HUES64 (cell line): ENCODE data around the gene ANKEF1.
"Not testable (repeated sequence)": the region's sequence is repeated elsewhere in the genome, so short reads cannot be mapped to it uniquely, and the experiment has no call there.

ENCODE experiments used
- H3K27ac ChIP-seq: 2 replicates; pipeline ENCODE4 v1.7.0; 2013; ENCODE audit warnings: low read depth, low read length, inconsistent platforms
- H3K27me3 ChIP-seq: 2 replicates; pipeline ENCODE4 v1.6.1; 2013; ENCODE audit warnings: mild to moderate bottlenecking, low read length; ENCODE audit not compliant: insufficient read depth
- H3K36me3 ChIP-seq: 2 replicates; pipeline ENCODE4 v1.6.1; 2013; ENCODE audit warnings: mild to moderate bottlenecking, low read length; ENCODE audit not compliant: insufficient read depth
- H3K4me1 ChIP-seq: 2 replicates; pipeline ENCODE4 v1.6.1; 2013; ENCODE audit warnings: mild to moderate bottlenecking, low read length, moderate library complexity; ENCODE audit not compliant: insufficient read depth
- H3K4me3 ChIP-seq: 2 replicates; pipeline ENCODE4 v1.5.1; 2013; ENCODE audit warnings: mild to moderate bottlenecking, low read length, moderate library complexity
- H3K9ac ChIP-seq: 2 replicates; pipeline ENCODE4 v1.6.1; 2013; ENCODE audit warnings: mild to moderate bottlenecking, low read depth, low read length
- H3K9me3 ChIP-seq: 2 replicates; pipeline ENCODE4 v1.6.1; 2013; ENCODE audit warnings: low read depth, low read length; ENCODE audit not compliant: insufficient read depth
- WGBS: fragments of 150-250, 120-280 bp; methylation state at CpG from one replicate; pipeline ENCODE4 v1.1.7; 2013; ENCODE audit warnings: missing lambda C conversion rate; 5-methylcytosine and 5-hydroxymethylcytosine counted together

The ANKEF1 gene

DNA sequence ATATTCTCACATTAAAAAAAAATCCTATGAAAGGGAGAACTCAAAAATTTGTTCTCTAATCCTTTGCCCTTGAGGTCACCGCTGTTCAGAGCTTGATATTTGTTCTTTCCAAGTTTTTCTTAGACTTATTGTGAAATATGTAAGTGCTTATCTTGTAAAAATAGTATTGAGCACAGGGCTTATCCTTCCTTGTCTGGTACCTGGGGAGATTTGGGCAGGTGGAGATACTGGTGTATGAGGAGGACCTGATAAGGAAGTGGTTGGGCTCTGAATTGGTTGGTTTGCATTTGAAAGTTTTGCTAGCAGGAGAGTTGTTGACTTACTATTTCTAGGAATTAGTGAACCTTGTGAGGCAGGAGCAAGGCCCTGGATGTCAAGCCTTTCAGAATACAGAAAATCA is 28.9 kb upstream of the ANKEF1 start:
- Histone ChIP-seq H3K27me3 (no peaks in the 10 kb centered on the region), H3K27ac (no peak overlapping the region), H3K4me1 (peaks cover 21% of the 10 kb centered on the region), H3K4me3 (no peak overlapping the region), H3K9me3 (no peaks in the 10 kb centered on the region), H3K9ac (no peak overlapping the region), H3K36me3 (no peaks in the 10 kb centered on the region)
- 94% methylated on average over 1 of the region's 1 CpG for WGBS

DNA sequence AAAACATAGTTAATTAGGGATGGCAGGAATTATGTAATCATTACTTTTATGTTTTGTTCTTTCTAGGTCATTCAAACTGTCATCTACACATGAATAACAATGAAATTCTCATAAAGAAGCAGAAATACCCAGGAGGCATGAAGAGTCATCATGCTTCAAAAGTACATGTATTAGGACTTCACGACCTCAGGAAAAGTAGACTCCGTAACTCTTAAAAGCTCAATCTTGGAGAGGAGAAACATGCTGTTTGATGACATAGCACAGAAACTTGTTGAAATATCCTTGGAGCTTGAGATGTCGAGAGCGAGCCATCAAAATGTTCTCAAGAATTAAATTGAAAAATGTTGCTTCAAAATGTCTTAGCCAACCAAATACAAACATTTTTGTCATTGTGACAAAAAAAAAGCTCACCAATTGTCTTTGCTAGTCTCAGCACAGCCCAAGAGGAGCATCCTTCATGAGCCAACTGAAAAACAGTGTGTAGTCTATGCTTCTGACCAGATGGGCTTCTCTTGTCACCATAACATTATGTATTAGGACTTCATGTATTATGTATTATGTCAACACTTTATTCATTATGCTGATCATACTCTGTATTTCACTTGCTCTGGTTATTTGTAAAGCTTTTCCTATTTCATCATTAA is 28.2 kb upstream of the ANKEF1 start:
- Histone ChIP-seq H3K27me3 (no peaks in the 10 kb centered on the region), H3K4me3 (no peak overlapping the region), H3K27ac (no peak overlapping the region), H3K9ac (no peak overlapping the region), H3K4me1 (peaks cover 21% of the 10 kb centered on the region), H3K9me3 (no peaks in the 10 kb centered on the region), H3K36me3 (no peaks in the 10 kb centered on the region)
- 92% methylated on average over 4 of the region's 4 CpGs for WGBS

DNA sequence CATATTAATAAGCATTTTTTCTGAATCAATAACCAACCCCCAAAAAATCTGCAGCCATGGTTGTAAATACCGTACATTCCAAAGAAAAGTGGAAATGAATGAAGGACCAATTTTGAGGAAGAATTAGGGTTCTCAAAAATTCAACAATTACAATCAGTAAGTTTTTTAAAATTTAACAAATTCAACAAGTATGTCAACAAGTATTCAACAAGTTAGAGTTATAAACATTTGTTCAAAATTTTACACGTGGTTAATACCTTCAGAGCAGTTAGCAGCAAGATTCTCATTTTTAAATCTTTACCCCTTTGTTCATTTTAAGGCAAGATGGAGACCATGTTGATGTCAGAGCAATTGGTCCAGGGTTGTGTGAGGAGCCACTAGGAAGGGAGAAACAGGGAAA is 27.6 kb upstream of the ANKEF1 start:
- Histone ChIP-seq H3K27ac (no peak overlapping the region), H3K36me3 (no peaks in the 10 kb centered on the region), H3K9me3 (no peaks in the 10 kb centered on the region), H3K4me3 (no peak overlapping the region), H3K9ac (no peak overlapping the region), H3K27me3 (no peaks in the 10 kb centered on the region), H3K4me1 (peaks cover 21% of the 10 kb centered on the region)
- 80% methylated on average over 1 of the region's 2 CpGs for WGBS

GRCh38 chr20:10007747-10008146 is 27.0 kb upstream of the ANKEF1 start:
- no peak overlapping the region for H3K9ac ChIP-seq
- WGBS: 94% methylated on average over 5 of the region's 5 CpGs
- H3K27ac ChIP-seq: no peak overlapping the region
- no peaks in the 10 kb centered on the region for H3K9me3 ChIP-seq
- peaks cover 21% of the 10 kb centered on the region for H3K4me1 ChIP-seq
- H3K4me3 ChIP-seq: no peak overlapping the region
- no peaks in the 10 kb centered on the region for H3K36me3 ChIP-seq
- no peaks in the 10 kb centered on the region for H3K27me3 ChIP-seq

DNA sequence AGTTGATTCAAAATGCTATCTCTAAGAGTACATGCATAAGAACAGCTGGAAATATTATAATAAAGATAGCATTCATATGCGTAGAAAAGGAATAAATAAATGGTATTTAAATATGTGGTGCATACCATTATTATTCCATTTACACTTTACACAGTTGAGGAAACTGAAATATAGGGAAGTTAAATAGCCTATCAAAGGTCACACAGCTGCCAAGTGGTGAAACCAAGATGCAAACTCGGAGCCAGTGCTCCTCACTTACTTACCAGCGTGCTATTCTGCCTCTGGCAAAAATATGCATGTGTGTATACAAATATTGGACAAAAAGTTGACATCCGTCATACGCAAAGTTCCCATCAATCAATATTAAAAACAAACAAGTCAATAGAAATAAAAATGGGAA is 22.3 kb upstream of the ANKEF1 start:
- no peaks in the 10 kb centered on the region for H3K4me1 ChIP-seq
- no peak overlapping the region for H3K4me3 ChIP-seq
- H3K27me3 ChIP-seq: no peaks in the 10 kb centered on the region
- H3K9me3 ChIP-seq: no peaks in the 10 kb centered on the region
- H3K27ac ChIP-seq: no peak overlapping the region
- H3K9ac ChIP-seq: no peak overlapping the region
- no peaks in the 10 kb centered on the region for H3K36me3 ChIP-seq
- WGBS: 97% methylated on average over 2 of the region's 5 CpGs

DNA sequence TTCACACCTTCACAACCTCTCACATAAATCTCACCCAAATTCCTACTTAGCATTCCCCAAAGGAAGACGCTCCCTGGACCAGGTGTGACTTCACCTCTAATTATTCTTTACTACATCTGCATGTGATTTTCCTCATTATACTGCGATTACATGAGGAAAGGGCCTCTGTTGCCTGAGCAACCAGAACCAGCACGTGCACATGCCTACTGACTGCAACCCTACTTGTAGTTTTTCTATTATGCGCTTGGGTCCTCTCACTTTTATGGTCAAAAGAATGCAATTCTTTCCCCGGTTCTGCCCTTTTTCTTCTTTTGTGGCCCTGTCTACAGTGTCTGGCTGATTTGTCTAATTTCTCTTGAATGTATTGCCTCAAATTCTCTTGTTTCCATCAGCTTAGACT is 20.4 kb upstream of the ANKEF1 start:
- 88% methylated on average over 5 of the region's 5 CpGs for WGBS
- Histone ChIP-seq H3K27me3 (no peaks in the 10 kb centered on the region), H3K27ac (no peak overlapping the region), H3K36me3 (no peaks in the 10 kb centered on the region), H3K9me3 (no peaks in the 10 kb centered on the region), H3K9ac (no peak overlapping the region), H3K4me3 (no peak overlapping the region), H3K4me1 (no peaks in the 10 kb centered on the region)

- no peaks in the 10 kb centered on the region for H3K9me3 ChIP-seq
- no peaks in the 10 kb centered on the region for H3K4me1 ChIP-seq
- 47% methylated on average over 2 of the region's 2 CpGs for WGBS
- no peak overlapping the region for H3K27ac ChIP-seq
- no peak overlapping the region for H3K4me3 ChIP-seq
- H3K9ac ChIP-seq: no peak overlapping the region
- H3K27me3 ChIP-seq: no peaks in the 10 kb centered on the region
- H3K36me3 ChIP-seq: no peaks in the 10 kb centered on the region
Measured at GRCh38 chr20:10020937-10021336, 13.8 kb upstream of the ANKEF1 start.

GRCh38 chr20:10022625-10023024 is 12.2 kb upstream of the ANKEF1 start:
- no peak overlapping the region for H3K27ac ChIP-seq
- H3K9ac ChIP-seq: no peak overlapping the region
- H3K27me3 ChIP-seq: no peaks in the 10 kb centered on the region
- no peaks in the 10 kb centered on the region for H3K4me1 ChIP-seq
- WGBS: 86% methylated on average over 2 of the region's 2 CpGs
- no peaks in the 10 kb centered on the region for H3K36me3 ChIP-seq
- H3K9me3 ChIP-seq: no peaks in the 10 kb centered on the region
- H3K4me3 ChIP-seq: no peak overlapping the region

- H3K27me3 ChIP-seq: no peaks in the 10 kb centered on the region
- H3K9me3 ChIP-seq: no peaks in the 10 kb centered on the region
- H3K27ac ChIP-seq: no peak overlapping the region
- WGBS: 93% methylated on average over 2 of the region's 2 CpGs
- no peaks in the 10 kb centered on the region for H3K4me1 ChIP-seq
- H3K36me3 ChIP-seq: no peaks in the 10 kb centered on the region
- H3K9ac ChIP-seq: no peak overlapping the region
- no peak overlapping the region for H3K4me3 ChIP-seq
Measured at GRCh38 chr20:10023911-10024310, 10.9 kb upstream of the ANKEF1 start.

DNA sequence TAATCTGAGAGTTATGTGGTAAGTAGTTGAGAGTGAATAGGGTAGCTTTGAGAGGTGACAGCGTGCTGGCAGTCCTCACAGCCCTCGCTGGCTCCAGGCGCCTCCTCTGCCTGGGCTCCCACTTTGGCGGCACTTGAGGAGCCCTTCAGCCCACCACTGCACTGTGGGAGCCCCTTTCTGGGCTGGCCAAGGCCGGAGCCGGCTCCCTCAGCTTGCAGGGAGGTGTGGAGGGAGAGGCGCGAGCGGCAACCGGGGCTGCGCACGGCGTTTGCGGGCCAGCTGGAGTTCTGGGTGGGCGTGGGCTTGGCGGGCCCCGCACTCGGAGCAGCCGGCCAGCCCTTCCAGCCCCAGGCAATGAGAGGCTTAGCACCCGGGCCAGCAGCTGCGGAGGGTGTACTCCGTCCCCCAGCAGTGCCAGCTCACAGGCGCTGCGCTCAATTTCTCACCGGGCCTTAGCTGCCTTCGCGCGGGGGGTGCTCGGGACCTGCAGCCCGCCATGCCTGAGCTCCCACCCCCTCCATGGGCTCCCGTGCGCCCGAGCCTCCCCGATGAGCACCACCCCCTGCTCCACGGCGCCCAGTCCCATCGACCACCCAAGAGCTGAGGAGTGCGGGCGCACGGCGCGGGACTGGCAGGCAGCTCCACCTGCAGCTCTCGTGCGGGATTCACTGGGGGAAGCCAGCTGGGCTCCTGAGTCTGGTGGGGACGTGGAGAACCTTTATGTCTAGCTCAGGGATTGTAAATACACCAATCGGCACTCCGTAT is 3.2 kb upstream of the ANKEF1 start:
- H3K27ac ChIP-seq, H3K4me1 ChIP-seq, H3K4me3 ChIP-seq, H3K36me3 ChIP-seq, H3K27me3 ChIP-seq, H3K9me3 ChIP-seq, H3K9ac ChIP-seq: not testable (repeated sequence)
- WGBS: 90% methylated on average over 47 of the region's 47 CpGs

- not testable (repeated sequence) for H3K27ac ChIP-seq, H3K9ac ChIP-seq, H3K9me3 ChIP-seq, H3K36me3 ChIP-seq, H3K27me3 ChIP-seq, H3K4me1 ChIP-seq, H3K4me3 ChIP-seq
- WGBS: 87% methylated on average over 7 of the region's 7 CpGs
Measured at GRCh38 chr20:10032269-10032668, 2.5 kb upstream of the ANKEF1 start.
